ENCODE results near the gene EVL. TPM values are rescaled to one million over a fixed set of nuclear protein-coding genes. Genes with fewer than 3 reads are reported as not detected.

EVL gene
- total RNA-seq, 1 donor from 2014 or later, result 76.1 TPM

GRCh38 chr14:100084591-100084990, 19.4 kb downstream of the EVL start:
- DNase-seq, result no peak

DNA sequence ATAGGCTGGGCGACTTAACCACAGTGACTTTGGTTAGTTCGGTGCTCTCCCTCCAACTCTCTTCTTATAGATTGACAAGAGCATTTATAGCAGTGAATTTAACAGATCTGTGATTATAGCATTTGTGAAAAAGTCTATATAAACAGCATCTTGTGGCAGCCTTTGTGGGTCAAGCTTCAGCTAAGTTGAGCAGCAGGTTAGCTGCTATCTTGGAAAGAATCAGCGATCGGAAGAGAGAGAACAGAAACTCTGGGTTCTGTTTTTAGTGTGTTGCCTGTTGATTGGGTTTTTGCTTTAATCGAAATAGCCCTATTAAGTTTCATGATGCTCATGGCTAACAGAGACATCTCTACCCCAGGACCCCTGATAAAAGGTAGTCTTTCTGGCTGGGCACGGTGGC, 20.2 kb downstream of the EVL start:
- no peak for DNase-seq

DNA sequence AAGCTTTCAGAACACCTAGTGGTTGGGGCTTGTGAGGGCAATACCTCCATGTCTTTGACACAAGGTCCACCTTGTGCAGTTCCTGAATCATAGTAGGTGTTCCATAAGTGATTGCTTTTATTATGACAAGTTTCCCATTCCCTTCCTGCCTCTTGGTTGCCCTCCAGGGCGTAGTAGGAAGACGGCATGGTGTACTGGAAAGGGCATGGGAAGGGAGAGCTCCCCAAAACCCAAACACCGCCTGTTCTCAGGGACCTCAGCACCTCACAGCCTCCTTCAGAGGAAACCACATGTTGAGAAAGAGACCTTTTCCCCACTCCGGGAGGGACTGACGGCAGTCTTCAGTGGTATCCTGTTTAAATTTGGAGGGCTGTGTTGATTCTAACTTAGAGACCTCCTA, 21.1 kb downstream of the EVL start:
- DNase-seq, result no peak

- no peak for DNase-seq
Observed at GRCh38 chr14:100088226-100088625, 23.0 kb downstream of the EVL start.

GRCh38 chr14:100091386-100091785, 26.2 kb downstream of the EVL start:
- DNase-seq, result no peak

DNA sequence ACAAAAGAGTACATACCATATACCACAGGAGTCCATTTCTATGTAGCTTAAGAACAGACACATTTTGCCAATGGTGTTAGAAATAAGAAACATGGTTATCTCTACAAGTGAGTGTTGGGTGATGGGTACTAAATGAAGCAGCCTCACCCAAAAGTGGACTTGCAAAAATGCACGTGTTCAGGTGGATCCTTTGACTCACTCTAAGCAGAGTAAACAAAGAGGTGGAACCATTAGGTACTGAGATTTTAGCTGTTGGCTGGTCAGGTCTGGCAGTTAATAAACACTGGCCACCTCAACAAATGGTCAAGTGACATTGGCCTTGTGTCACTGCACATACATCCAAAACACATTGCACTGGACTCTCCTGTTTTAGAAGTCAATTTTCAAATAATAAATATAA, 27.6 kb downstream of the EVL start:
- DNase-seq, result no peak

GRCh38 chr14:100093319-100093718, 28.1 kb downstream of the EVL start:
- DNase-seq, result no peak

DNA sequence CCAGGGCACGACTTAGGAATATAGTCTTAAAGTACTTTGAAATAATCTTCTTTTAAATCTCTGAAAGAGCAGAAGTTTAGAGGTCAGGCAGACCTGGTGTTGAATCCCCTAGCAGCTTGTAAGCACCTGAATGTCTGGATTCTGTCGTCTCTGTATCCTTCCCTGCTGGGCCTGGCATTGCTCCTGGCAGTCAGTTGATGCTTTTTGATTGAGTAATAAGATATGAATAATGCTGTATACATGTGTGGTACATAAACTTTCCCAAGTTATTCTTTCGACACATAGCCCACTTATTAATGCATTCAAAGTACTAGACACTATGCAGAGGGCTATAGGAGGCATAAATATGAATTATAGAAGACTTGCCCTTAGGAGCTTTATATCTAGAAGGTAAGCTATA, 31.4 kb downstream of the EVL start:
- DNase-seq, result no peak

GRCh38 chr14:100098171-100098570, 32.9 kb downstream of the EVL start:
- DNase-seq, result no peak

DNA sequence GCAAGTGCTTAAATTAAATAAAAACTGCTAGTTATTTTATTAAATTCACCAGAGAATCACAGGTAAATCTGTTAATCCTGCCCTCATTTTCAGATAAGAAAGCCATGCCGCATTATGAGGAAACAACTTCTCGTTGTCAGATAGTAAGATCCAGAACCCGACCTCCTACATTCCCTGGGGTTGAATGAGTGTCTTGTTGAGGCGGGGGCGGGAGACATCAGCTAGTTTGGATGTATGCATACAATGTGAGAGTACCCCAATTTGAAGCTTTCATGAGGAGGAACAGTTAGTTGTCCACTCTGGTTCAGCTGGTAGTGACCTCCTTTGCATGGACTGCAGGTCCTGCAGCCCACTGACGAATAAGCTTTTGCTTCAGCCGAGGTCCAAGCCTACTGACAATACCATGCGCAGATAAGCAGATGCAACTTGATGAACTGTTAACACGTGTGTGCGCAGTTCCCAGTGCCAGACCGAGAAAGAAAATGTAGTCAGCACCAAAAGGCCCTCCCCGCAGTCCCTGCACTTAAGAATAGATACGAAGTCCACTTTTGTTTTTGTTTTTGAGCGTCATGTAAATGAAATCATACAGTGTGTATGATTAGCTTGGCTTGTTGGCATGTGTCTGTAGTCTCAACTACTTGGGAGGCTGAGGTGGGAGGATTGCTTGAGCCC, 34.9 kb downstream of the EVL start:
- DNase-seq, result no peak

DNA sequence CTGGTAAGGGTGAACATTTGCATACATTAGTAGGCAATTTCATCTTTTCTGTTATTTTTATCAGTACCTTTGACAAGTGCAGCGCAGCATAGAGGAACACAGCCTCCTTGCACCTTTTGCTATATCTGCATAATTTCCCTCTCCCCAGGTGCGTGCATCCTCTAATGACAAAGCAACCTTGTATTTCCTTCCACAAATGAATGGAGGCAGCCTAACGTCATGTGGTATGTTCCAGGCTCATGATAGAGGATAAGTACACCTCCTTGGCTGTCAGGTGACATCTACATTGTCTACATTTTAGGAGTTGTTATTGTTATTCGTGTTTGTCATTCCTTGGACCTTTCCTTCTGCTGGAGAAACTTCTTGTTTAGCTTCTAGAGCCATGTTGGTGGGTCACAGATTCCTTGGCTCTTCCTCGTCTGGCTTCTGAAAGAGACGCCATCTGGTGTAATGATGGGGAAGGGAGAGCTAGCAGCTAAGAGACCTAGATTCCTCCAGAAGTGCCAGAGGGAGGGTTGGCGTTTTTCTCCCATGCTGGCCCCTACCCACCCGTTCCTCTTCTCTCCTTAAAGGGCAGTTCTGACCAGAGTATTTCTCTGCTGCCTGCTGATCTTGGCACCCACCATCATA, 37.0 kb downstream of the EVL start:
- no peak for DNase-seq

DNA sequence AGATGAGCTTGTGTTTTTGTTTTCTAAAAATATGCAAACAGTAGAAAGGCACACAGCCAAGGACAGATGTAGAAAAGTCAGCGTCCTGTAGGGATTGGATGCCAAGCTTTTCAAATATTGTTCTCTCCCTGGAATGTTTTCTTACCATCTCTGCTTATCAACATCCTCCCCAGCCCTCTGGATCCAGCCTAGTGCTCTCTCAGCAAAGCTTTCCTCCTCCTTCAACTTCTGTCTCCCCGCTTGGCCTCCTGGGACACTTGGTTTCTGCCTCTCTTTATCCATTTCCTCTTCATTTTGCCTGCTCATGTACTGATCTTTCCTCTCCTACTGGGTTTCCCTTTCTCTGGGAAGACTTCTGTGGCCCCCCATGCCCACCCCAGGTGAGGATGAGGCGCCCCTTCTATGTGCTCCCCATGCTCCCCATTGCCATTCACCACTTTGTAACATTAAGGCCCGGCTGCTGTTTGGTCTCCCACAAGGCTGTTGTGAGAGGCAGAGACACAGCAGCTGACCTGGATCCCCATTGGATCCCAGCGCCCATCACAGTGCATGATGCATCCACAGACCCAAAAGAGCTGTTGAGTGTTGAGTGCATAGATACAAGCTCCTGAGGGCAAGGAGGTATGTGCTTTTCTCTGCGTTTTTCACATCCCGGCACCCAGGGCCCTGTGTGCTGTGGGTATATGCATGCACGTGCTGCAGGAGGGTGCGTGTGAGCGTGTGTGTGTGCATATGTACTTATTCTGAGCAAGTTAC, 38.2 kb downstream of the EVL start:
- DNase-seq, result no peak

GRCh38 chr14:100104006-100104352, 38.8 kb downstream of the EVL start:
- DNase-seq, result no peak

DNA sequence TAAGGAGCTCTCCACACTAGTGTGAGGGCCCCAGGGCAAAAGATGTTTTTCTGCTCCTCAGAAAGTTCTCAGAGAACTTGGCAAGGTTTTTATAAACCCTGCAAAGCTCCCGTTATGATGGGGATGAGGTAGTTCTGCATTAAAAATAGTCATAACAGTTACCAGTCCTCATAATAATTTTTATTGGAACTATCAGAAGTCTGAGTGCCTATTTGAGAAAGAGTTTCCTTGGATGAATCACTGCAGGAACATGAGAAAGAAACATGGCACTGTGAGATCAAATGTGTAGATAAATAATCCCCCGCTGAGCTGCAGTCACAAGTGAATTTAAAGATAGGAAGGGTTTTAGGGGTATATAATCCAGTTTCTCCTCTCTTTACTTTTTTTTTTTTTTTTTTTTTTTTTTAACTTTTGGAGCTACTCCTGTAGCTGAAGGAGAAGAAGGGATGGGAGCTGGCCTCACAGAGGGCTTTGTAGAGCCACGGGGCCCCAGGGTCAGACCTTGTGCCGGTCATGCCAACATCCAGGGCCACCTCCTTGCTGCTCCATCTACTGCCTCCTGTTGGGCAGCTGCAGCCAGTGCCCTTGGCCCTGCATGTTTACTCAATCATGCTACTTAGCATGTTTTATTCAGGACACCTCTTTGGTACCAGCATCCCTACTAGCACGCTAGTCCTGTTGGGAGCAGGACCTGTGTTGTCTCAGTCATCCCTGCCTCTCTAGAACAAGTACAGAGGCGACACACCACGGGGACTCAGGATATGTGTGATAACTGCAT, 39.5 kb downstream of the EVL start:
- no peak for DNase-seq

DNA sequence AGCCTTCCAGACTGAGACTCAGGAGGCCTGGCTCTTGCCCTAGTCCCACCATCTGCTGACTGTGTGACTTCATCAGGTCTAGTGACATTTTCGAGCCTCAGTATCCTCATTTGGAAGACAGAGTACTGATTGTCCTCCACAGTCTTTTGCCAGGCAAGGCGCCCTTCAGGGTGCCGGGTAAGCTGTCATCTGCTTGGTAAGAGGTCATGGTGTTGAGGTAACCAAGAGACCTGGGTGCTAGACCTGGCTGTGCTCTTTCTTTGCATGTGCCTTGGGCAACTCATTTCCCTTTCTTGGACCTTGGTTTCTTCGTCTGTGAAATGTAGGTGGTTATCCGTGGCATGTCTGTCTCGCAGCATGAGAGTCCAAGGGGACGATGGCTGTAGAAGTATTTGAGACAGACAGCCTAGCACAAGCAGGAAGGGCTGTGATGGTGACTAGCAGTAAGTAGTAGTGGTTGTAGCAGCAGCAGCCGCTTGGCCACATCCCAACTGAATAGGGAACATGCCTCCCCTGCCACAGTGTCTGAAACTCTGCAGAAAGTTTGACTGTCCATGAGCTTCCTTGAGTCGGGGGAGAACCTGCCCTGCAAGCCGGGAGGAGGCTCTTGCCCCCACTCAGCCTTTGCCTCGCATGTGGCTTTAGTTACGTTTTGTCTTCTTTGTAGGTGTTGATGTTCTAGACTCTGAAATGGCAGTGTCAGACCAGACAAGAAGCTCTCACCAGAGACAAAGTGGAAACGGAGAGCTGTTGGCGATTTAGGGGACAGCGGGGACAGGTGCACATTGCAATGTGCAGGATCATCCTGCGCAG, 40.3 kb downstream of the EVL start:
- no peak for DNase-seq

DNA sequence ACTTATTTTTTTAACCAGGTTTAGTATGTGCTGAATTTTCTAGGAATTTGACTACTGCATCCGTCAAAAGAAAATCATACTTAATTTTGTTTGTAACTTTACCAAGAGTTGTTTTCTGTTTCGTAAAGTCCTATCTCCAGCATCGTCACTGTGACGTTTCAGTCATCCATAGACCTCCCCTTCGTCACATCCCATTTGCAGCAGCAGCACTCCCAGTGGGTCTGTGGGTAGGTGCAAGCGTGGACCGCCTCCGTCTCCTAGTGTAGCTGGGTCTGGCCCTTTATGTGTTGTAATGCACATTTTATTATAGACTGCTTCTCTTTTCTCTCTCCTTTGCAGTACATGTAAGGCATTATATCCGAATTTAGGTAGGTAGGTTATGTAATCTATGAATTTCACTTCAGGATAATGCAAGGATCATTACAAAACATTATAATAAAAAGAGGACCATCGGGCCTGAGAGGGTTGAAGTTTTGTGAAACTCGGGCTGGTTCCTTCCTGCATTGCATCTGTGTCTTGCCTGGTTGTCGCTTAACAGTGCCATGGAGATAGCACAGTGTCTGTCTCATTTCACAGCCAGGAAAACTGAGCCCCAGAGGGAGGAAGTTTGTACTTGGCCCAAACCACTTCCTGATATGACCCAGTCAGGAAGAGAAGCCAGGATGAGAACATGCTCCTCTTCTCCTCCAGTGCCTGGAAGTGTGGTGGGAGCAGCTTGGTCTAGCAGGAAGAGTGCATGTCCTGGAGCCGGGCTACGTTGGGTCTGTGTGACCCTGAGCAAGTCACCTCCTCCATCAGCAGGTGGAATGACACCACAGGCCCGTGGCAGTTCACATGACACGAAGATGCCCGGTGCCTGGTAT, 41.3 kb downstream of the EVL start:
- no peak for DNase-seq

DNA sequence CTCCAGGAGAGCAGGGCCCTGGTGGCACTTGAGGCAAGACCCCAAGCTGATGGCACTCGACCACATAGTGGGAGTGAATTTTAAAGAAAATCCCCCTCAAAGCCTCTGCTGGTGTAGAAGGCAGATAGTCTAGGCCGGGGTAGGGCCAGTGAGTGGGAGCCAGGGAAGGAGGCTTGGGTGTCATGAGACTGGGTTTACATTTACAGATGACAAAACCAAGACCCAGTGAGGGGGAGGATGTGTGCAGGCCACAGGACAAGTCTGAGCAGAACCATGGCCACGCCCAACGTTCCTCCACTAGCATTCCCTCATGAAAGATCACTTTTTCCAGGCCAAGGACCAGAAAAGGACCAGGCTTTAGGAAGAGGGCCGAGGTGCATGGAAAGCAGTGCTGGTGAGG, 42.0 kb downstream of the EVL start:
- DNase-seq, result no peak

DNA sequence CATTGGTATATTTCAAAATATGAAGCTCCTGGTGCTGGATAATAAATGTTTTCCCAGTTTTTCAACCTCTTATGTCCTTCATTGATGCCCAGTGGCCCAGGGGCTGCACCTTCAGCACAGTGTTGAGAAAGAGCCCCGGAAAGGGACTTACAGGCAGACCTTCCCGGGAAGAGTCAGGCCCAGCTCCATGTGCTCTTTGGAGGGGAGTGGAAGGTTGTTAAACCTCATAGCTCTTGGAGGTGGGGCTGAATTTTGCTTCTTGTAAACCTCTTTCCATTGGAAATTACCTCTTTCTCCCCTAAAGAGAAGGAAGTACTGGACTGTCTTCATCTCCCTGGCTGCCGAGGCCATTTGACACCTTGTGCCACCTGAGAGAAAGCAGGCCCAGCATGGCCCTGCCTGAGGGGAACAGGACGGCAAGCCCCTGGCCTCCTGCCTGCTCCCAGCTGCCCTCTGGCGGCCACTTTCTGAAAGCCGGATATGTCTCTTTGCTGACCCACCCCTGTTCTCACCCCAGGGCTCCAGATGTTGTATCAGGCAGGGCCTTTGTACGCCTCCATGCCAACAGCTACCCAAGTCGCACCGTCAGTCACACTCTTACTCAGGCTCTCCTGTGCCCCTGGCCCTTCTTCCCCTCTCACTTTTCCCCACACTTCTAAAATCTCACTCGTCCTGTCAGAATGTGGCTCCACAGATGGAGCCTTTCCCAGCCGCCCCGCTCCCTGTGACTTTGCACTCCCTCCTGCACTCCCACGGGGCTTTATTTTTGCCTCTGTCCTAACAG, 43.0 kb downstream of the EVL start:
- DNase-seq, result peak; percentile 46

GRCh38 chr14:100108840-100109593, 43.8 kb downstream of the EVL start:
- no peak for DNase-seq

DNA sequence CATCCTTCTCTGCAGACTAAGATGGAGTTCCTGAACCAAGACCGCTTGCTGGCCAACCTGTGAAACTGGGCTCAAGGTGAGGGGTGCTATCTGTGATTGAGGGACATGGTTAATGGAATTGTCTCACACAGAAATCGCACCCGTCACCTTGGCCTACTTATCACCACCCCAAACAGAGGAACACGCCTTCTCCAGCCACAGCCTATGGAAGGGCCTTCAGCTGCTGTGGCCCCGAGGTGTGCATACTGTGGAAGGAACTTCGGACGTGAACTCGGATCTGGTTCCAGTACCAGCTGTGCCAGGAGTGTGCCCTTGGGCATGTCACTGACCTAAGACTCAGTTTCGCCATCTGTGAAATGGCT, 44.4 kb downstream of the EVL start:
- no peak for DNase-seq
